GM12891 (cell line): ENCODE measurements around the gene DNAH7.

Experiments used
- DNase-seq: peaks from one replicate; pipeline ENCODE4 v3.0.0; 2011; ENCODE audit warnings: low spot score; ENCODE audit not compliant: insufficient read length
- FAIRE-seq: peaks from 2 replicates; lab custom pipeline; 2011; peaks lifted over from hg19 to GRCh38; lab: Jason Lieb, UNC
- PAX5 ChIP-seq: IDR thresholded peaks from 2 replicates; pipeline ENCODE4 v1.6.1; 2011; ENCODE audit warnings: low read length, moderate library complexity, mild to moderate bottlenecking; ENCODE audit not compliant: insufficient read depth, severe bottlenecking
- POLR2A ChIP-seq: IDR thresholded peaks from 2 replicates; pipeline ENCODE4 v1.6.1; 2011; ENCODE audit warnings: low read depth, low read length, control low read depth
- POLR2AphosphoS5 ChIP-seq: IDR thresholded peaks from 2 replicates; pipeline ENCODE4 v1.6.1; 2011; ENCODE audit warnings: low read depth, low read length, control low read depth
- POU2F2 ChIP-seq: IDR thresholded peaks from 2 replicates; pipeline ENCODE4 v1.6.1; 2011; ENCODE audit warnings: low read depth, mild to moderate bottlenecking, control low read depth, low read length, moderate library complexity
- SPI1 ChIP-seq: IDR thresholded peaks from 2 replicates; pipeline ENCODE4 v1.6.1; 2011; ENCODE audit warnings: low read depth, low read length, control low read depth
- TAF1 ChIP-seq: IDR thresholded peaks from 2 replicates; pipeline ENCODE4 v1.6.1; 2011; ENCODE audit warnings: low read depth, low read length, control low read depth

Gene DNAH7

GRCh38 chr2:195824478-195824877, 244.2 kb downstream of the DNAH7 start:
- no peak for FAIRE-seq
- no peak for TF ChIP-seq TAF1
- TF ChIP-seq POU2F2, result no peak
- no peak for TF ChIP-seq SPI1
- no peak for TF ChIP-seq POLR2AphosphoS5
- TF ChIP-seq POLR2A, result no peak
- TF ChIP-seq PAX5, result no peak
- no peak for DNase-seq

DNA sequence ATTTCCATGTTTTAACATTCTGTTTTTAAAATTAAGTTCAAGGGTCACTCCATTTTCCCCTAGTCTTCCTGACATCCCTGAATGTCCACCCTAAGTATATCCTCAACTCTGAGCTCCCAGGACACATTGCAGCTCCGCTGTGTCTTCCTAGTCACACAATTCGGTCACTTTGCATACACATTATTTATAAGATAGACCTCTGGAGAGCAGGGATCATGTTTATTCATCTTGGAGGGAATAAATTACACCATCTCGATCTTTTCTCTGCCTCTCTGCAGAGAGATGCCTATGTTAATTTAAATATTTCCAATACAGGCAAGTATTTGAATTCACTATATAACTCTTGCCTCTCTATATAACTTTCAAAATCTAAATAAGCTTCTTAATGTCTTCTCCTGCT, 245.4 kb downstream of the DNAH7 start:
- TF ChIP-seq POLR2A (no peak), POU2F2 (no peak), SPI1 (no peak), TAF1 (no peak), PAX5 (no peak), POLR2AphosphoS5 (no peak)
- FAIRE-seq, result no peak
- DNase-seq, result no peak

GRCh38 chr2:195821566-195821932, 247.1 kb downstream of the DNAH7 start:
- DNase-seq (no peak), FAIRE-seq (no peak)
- TF ChIP-seq PAX5 (no peak), TAF1 (no peak), POU2F2 (no peak), POLR2AphosphoS5 (no peak), SPI1 (no peak), POLR2A (no peak)

DNA sequence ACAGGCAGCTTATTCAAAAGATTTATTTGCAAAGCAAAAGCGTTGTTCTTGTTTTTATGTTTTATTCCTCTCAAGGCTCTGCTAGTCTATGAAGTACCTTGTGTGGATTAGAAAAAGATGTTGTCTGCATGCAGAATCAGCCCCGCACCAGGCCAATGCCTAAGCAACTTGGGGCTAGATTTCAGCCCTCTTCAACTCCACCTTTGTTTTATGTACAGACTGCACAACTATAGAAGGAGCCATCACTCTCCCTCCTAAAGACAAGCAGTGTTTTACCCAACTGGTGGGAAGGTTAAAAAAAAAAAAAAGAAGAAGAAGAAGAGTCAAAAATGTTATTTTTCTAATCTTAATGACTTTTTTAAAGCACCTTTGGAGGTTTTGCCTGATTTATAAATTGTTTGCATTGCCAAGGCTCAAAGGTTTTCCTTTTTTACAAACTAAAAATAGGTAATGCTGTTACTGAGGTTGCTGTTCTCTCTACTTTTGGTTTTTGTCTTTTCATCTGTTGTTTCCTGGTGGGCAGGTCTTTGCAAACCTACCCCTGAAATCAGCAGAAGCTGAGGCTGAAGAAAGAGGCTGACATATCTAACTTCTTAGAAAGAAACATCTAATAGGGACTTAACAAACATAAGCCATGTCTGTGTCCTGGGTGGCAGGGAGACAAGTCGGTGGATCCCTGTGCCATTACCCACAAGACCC, 247.6 kb downstream of the DNAH7 start:
- DNase-seq, result no peak
- no peak for FAIRE-seq
- no peak for TF ChIP-seq POLR2A
- TF ChIP-seq SPI1, result no peak
- no peak for TF ChIP-seq POLR2AphosphoS5
- no peak for TF ChIP-seq TAF1
- no peak for TF ChIP-seq POU2F2
- TF ChIP-seq PAX5, result no peak

DNA sequence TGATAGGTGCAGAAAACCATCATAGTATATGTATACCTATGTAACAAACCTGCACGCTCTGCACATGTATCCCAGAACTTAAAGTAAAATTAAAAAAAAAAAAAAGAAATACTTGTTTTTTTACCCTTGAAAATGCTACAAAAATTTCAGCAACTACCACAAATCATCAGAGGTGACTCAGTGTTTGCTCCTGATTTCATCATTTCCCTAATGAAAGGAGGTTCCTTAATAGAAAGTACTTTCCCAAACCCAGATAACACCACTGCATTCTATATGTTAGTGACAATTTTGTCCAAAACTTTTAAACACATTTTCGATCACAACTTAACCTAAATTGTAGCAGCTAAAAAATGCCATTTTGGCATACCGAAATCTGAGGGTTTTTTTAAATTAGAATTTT, 248.3 kb downstream of the DNAH7 start:
- DNase-seq (no peak), FAIRE-seq (no peak)
- TF ChIP-seq PAX5 (no peak), POLR2AphosphoS5 (no peak), SPI1 (no peak), POLR2A (no peak), POU2F2 (no peak), TAF1 (no peak)

GRCh38 chr2:195819276-195819675, 249.4 kb downstream of the DNAH7 start:
- TF ChIP-seq POU2F2, result no peak
- no peak for TF ChIP-seq POLR2A
- no peak for TF ChIP-seq TAF1
- no peak for TF ChIP-seq SPI1
- TF ChIP-seq PAX5, result no peak
- TF ChIP-seq POLR2AphosphoS5, result no peak
- FAIRE-seq (no peak), DNase-seq (no peak)

- no peak for TF ChIP-seq POLR2A
- no peak for TF ChIP-seq SPI1
- TF ChIP-seq POLR2AphosphoS5, result no peak
- no peak for TF ChIP-seq TAF1
- no peak for TF ChIP-seq PAX5
- TF ChIP-seq POU2F2, result no peak
- FAIRE-seq (no peak), DNase-seq (no peak)
These were observed 250.1 kb downstream of the DNAH7 start for GRCh38 chr2:195818526-195818925.

DNA sequence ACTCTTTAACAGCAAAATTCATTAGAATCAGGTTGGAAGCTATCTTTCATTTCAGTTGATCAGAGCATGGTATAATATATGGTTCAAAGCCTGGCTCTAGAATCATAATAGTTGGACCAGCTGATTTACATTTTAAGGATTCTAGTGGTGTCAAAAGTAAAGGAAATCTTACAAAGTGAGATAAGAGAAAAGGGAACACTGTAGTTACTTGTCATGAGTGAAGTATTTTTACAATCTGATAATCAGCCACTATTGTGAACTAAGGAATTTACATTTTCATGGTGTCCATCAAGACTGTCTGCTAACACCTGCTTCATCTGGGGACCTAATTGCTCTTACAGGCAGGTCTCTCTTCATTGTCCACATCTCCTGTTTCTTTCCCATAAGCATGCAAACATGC, 250.5 kb downstream of the DNAH7 start:
- no peak for TF ChIP-seq POLR2AphosphoS5
- TF ChIP-seq POLR2A, result no peak
- no peak for TF ChIP-seq PAX5
- TF ChIP-seq POU2F2, result no peak
- no peak for TF ChIP-seq SPI1
- no peak for TF ChIP-seq TAF1
- no peak for DNase-seq
- FAIRE-seq, result no peak

DNA sequence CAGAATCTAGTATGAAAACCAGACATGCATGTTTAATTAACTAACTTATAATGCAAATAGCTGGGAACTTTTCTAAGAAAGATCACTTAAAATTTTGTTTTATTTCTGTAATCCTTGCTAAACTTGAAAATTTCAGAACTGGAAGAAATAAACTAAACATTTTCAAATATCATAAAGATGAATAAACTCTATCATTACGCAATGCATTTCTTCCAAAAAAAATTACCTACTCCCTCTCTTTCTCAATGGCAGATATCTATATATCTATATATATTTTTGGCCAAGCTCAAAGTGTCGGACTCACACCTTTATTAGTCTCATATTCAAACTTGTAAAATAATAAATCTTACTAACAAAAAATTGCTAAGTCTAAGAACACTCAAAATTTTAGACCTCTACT, 253.6 kb downstream of the DNAH7 start:
- no peak for FAIRE-seq

GRCh38 chr2:195813421-195813820, 255.2 kb downstream of the DNAH7 start:
- DNase-seq, result no peak
- FAIRE-seq, result no peak
- TF ChIP-seq PAX5 (no peak), SPI1 (no peak), POLR2A (no peak), TAF1 (no peak), POLR2AphosphoS5 (no peak)

More for the DNA sequence above, 253.6 kb downstream of the DNAH7 start:
- TF ChIP-seq SPI1, result no peak
- no peak for DNase-seq
